Vagina (tissue), 2 donors: ENCODE data around the gene PPP4R4. TPM values are rescaled to one million over a fixed set of nuclear protein-coding genes. Genes with fewer than 3 reads are reported as not detected.
A peak's percentile ranks its signal among the peaks of the same experiment; 100 is the strongest.
"Not testable (repeated sequence)": the region's sequence is repeated elsewhere in the genome, so short reads cannot be mapped to it uniquely, and the experiment has no call there.

Experiments
- DNase-seq, 2 donors: peaks; one replicate each; pipeline ENCODE4 v3.0.0-alpha.2; 2017; ENCODE audit errors: extremely low spot score in 2 of 2
- H3K27ac ChIP-seq: fragments of 200-600 bp; sonication (generic); one replicate; pipeline ENCODE4 v1.5.1; 2019
- H3K27me3 ChIP-seq: fragments of 200-600 bp; sonication (generic); one replicate; pipeline ENCODE4 v1.5.1; 2019
- H3K36me3 ChIP-seq, 2 donors: fragments of 200-600 bp; sonication (generic); one replicate each; pipeline ENCODE4 v1.5.1; 2017 to 2019
- H3K4me1 ChIP-seq: fragments of 200-600 bp; sonication (generic); one replicate; pipeline ENCODE4 v1.5.1; 2019
- H3K4me3 ChIP-seq, 2 donors: fragments of 200-600 bp; sonication (generic); 1 replicate in 1 of 2; 2 replicates in 1 of 2; pipeline ENCODE4 v1.5.1; 2016 to 2019
- H3K9me3 ChIP-seq: fragments of 200-600 bp; sonication (generic); one replicate; pipeline ENCODE4 v1.5.1; 2019
- POLR2A ChIP-seq, 2 donors: fragments of 450-650 bp; IDR thresholded peaks; one replicate each; pipeline ENCODE4 v1.6.1; 2017; ENCODE audit warnings: antibody characterized with exemption in 2 of 2, mild to moderate bottlenecking in 2 of 2, moderate library complexity in 2 of 2
- POLR2AphosphoS5 ChIP-seq, 2 donors: sonication (generic); formaldehyde crosslinking; IDR thresholded peaks; one replicate each; pipeline ENCODE4 v1.9.0; 2017; ENCODE audit warnings: antibody characterized with exemption in 2 of 2, mild to moderate bottlenecking in 2 of 2, low read depth in 1 of 2; ENCODE audit not compliant: insufficient read depth in 1 of 2
- intact Hi-C: fragments of 100-400 bp; cut with DNase I; formaldehyde crosslinking; loops from one replicate; pipeline ENCODE4 v1.15.1; 2023
- total RNA-seq: library from RNA; depleted of rRNA; stranded (reverse); fragments of >200 nt; gene quantifications from one replicate; pipeline ENCODE4 v1.2.3, GENCODE V29; 2016
- TF ChIP-seq, protein P1 (sequence below), 3 experiments: fragments of 450-650 bp in 2 of 3; fragments of 200-600 bp in 1 of 3; sonication (generic) in 1 of 3; IDR thresholded peaks; one replicate each; pipeline ENCODE4 v1.5.1; 2017 to 2019; ENCODE audit warnings: antibody characterized with exemption in 3 of 3, mild to moderate bottlenecking in 2 of 3, moderate library complexity in 2 of 3

PPP4R4 gene
- total RNA-seq, 1 donor from 2014 or later, result 6.1 TPM

DNA sequence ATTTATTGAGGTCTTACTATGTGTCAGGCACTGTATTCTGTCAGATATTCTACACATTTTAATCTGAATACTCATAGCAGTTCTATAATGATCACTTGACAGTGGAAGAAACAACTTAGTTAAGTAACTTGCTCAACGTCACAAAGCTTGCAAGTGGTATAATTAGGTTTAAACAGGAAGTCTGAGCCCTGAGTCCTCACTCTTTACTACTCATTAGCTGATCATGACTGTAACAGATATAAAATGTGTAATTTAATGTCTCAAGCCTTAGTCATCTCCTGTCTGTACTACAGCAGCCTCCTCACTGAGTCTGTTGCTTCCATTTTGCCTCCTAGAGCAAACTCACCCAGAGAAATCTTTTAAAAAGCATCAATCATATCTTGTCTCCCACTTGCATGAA is 38.9 kb downstream of the PPP4R4 start:
- no peaks in the 10 kb centered on the region for H3K27me3 ChIP-seq
- DNase-seq, result no peak
- H3K4me1 ChIP-seq, result no peaks in the 10 kb centered on the region
- intact Hi-C loops, result no loop called here
- H3K9me3 ChIP-seq, result no peaks in the 10 kb centered on the region
- no peak overlapping the region for H3K4me3 ChIP-seq
- H3K36me3 ChIP-seq, result no peaks in the 10 kb centered on the region
- no peak overlapping the region for H3K27ac ChIP-seq
- TF ChIP-seq POLR2A (IDR thresholded peaks at IDR 0.05), result no peak
- TF ChIP-seq POLR2AphosphoS5 (IDR thresholded peaks at IDR 0.05; ENCODE audit: insufficient read depth in 1 of 2, low read depth in 1 of 2), result no peak
- TF ChIP-seq, protein P1, sequence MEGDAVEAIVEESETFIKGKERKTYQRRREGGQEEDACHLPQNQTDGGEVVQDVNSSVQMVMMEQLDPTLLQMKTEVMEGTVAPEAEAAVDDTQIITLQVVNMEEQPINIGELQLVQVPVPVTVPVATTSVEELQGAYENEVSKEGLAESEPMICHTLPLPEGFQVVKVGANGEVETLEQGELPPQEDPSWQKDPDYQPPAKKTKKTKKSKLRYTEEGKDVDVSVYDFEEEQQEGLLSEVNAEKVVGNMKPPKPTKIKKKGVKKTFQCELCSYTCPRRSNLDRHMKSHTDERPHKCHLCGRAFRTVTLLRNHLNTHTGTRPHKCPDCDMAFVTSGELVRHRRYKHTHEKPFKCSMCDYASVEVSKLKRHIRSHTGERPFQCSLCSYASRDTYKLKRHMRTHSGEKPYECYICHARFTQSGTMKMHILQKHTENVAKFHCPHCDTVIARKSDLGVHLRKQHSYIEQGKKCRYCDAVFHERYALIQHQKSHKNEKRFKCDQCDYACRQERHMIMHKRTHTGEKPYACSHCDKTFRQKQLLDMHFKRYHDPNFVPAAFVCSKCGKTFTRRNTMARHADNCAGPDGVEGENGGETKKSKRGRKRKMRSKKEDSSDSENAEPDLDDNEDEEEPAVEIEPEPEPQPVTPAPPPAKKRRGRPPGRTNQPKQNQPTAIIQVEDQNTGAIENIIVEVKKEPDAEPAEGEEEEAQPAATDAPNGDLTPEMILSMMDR (IDR thresholded peaks at IDR 0.05), result no peak

DNA sequence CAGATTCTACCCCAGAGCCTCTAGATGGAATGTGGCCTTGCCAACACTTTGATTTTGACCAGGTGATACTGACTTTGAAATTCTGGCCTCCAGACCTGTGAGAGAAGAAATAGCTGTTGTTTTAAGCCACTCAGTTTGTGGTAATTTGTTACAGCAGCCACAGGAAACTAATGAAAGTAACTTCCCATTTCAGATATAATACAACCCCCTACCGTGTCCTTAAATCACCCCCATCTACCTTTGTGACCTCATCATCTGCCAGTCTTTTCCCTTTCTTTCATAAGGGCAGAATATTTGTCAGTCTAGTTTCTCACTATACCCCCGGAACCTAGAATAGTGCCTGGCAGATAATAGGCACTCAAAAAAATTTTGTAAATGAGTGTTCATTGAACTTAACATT is 39.6 kb downstream of the PPP4R4 start:
- Histone ChIP-seq H3K27me3 (no peaks in the 10 kb centered on the region), H3K36me3 (no peaks in the 10 kb centered on the region), H3K4me1 (no peaks in the 10 kb centered on the region), H3K9me3 (no peaks in the 10 kb centered on the region), H3K27ac (no peak overlapping the region), H3K4me3 (no peak overlapping the region)
- DNase-seq, result no peak
- TF ChIP-seq POLR2AphosphoS5 (IDR thresholded peaks at IDR 0.05; ENCODE audit: insufficient read depth in 1 of 2, low read depth in 1 of 2) (no peak), POLR2A (IDR thresholded peaks at IDR 0.05) (no peak)
- TF ChIP-seq, protein P1 (IDR thresholded peaks at IDR 0.05), result no peak
- intact Hi-C loops, result no loop called here

GRCh38 chr14:94217116-94217515 is 43.0 kb downstream of the PPP4R4 start:
- no peaks in the 10 kb centered on the region for H3K36me3 ChIP-seq
- TF ChIP-seq POLR2A (IDR thresholded peaks at IDR 0.05), result no peak
- TF ChIP-seq POLR2AphosphoS5 (IDR thresholded peaks at IDR 0.05; ENCODE audit: insufficient read depth in 1 of 2, low read depth in 1 of 2), result no peak
- TF ChIP-seq, protein P1 (IDR thresholded peaks at IDR 0.05), result no peak

DNA sequence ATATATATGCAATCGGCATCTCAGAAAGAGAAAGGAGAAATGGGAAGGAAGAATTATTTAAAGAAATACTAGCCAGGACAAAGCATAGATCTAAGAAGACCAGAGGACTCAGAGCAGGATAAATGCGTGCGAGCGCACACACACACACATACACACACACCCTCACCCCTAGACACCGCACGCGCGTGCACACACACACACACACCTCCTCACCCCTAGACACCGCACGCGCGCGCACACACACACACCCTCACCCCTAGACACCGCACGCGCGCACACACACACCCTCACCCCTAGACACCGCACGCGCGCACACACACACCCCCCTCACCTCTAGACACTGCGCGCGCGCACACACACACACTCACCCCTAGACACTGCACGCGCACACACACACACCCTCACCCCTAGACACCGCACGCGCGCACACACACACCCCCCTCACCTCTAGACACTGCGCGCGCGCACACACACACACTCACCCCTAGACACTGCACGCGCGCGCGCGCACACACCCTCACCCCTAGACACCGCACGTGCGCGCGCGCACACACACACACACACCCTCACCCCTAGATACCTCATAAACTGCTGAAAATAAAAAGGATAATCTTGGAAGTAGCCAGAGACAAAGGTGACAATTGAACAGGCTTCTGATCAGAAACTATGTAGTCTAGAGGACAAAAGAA is 44.2 kb downstream of the PPP4R4 start:
- H3K36me3 ChIP-seq, H3K9me3 ChIP-seq, H3K27me3 ChIP-seq, DNase-seq, H3K27ac ChIP-seq, intact Hi-C loops, H3K4me1 ChIP-seq: not testable (repeated sequence)
- H3K4me3 ChIP-seq, result peak overlapping the region in 1 of 2 donors; percentile 2

More at GRCh38 chr14:94217116-94217515, 43.0 kb downstream of the PPP4R4 start:
- Histone ChIP-seq H3K9me3 (no peaks in the 10 kb centered on the region), H3K27me3 (no peaks in the 10 kb centered on the region), H3K27ac (no peak overlapping the region), H3K4me3 (no peak overlapping the region), H3K4me1 (no peaks in the 10 kb centered on the region)
- intact Hi-C loops, result no loop called here
- no peak for DNase-seq

GRCh38 chr14:94224040-94224439 is 49.9 kb downstream of the PPP4R4 start:
- Histone ChIP-seq H3K4me1 (no peaks in the 10 kb centered on the region), H3K9me3 (no peaks in the 10 kb centered on the region), H3K4me3 (no peak overlapping the region), H3K36me3 (no peaks in the 10 kb centered on the region), H3K27me3 (no peaks in the 10 kb centered on the region), H3K27ac (no peak overlapping the region)
- TF ChIP-seq POLR2A (IDR thresholded peaks at IDR 0.05) (no peak), POLR2AphosphoS5 (IDR thresholded peaks at IDR 0.05; ENCODE audit: insufficient read depth in 1 of 2, low read depth in 1 of 2) (no peak)
- TF ChIP-seq, protein P1 (IDR thresholded peaks at IDR 0.05), result no peak
- intact Hi-C loops, result no loop called here
- no peak for DNase-seq
